Renal cortical epithelial cell (primary cell): ENCODE measurements around the gene PCDHA6. TPM values are rescaled to one million over a fixed set of nuclear protein-coding genes. Genes with fewer than 3 reads are reported as not detected.
"Not testable (repeated sequence)": the region's sequence is repeated elsewhere in the genome, so short reads cannot be mapped to it uniquely, and the experiment has no call there.

ENCODE experiments used
- DNase-seq: peaks from one replicate; pipeline ENCODE4 v3.0.0-alpha.2; 2011; ENCODE audit warnings: low read depth
- total RNA-seq: library from RNA; depleted of rRNA; stranded (reverse); fragments of >200 nt; gene quantifications from 2 replicates; pipeline ENCODE4 v1.2.3, GENCODE V29; 2014

PCDHA6 gene
- total RNA-seq = 1.0 and 7.2 TPM in 2 replicates

- no peak for DNase-seq
Observed at GRCh38 chr5:140827704-140828361, at the start of gene PCDHA6. PCDHA6 (plus strand) TSS chr5:140827960; CDS start chr5:140828092, 132 bp downstream.

GRCh38 chr5:140780512-140780911 lies 47.2 kb upstream of the PCDHA6 start:
- DNase-seq = no peak

GRCh38 chr5:140785905-140786686 lies 41.7 kb upstream of the PCDHA6 start, which contains the start of gene PCDHA1:
PCDHA1 (plus strand) TSS chr5:140786140.
- no peak for DNase-seq

GRCh38 chr5:140787422-140787821 lies 40.3 kb upstream of the PCDHA6 start:
- not testable (repeated sequence) for DNase-seq

- DNase-seq = not testable (repeated sequence)
Observed at GRCh38 chr5:140787849-140788504, 39.8 kb upstream of the PCDHA6 start.

- no peak for DNase-seq
Observed at GRCh38 chr5:140791089-140791488, 36.7 kb upstream of the PCDHA6 start.

GRCh38 chr5:140794595-140795258 lies 33.0 kb upstream of the PCDHA6 start, which contains the start of gene PCDHA2:
PCDHA2 (plus strand) TSS chr5:140794852.
- no peak for DNase-seq

- DNase-seq = no peak
Observed at GRCh38 chr5:140795259-140795641, 32.5 kb upstream of the PCDHA6 start.

- not testable (repeated sequence) for DNase-seq
Observed at GRCh38 chr5:140796072-140796717, 31.6 kb upstream of the PCDHA6 start.

GRCh38 chr5:140796718-140797095 lies 31.1 kb upstream of the PCDHA6 start:
- no peak for DNase-seq

- DNase-seq = peak; percentile 9
Observed at GRCh38 chr5:140800816-140801493, 26.8 kb upstream of the PCDHA6 start, which contains the start of gene PCDHA3. PCDHA3 (plus strand) TSS chr5:140801057.

- DNase-seq = no peak
Observed at GRCh38 chr5:140801494-140801841, 26.3 kb upstream of the PCDHA6 start.

- DNase-seq = not testable (repeated sequence)
Observed at GRCh38 chr5:140802381-140802780, 25.4 kb upstream of the PCDHA6 start.

- DNase-seq = no peak
Observed at GRCh38 chr5:140802781-140803271, 24.9 kb upstream of the PCDHA6 start.

GRCh38 chr5:140806834-140807775 lies 20.7 kb upstream of the PCDHA6 start, which contains the start of gene PCDHA4:
PCDHA4 (plus strand) TSS chr5:140807068.
- peak; percentile 21 for DNase-seq

GRCh38 chr5:140808241-140808888 lies 19.4 kb upstream of the PCDHA6 start:
- not testable (repeated sequence) for DNase-seq

- DNase-seq = no peak
Observed at GRCh38 chr5:140808889-140809291, 18.9 kb upstream of the PCDHA6 start.

GRCh38 chr5:140821375-140822280 lies 6.1 kb upstream of the PCDHA6 start, which contains the start of gene PCDHA5:
PCDHA5 (plus strand) TSS chr5:140821613.
- DNase-seq = no peak
